MCF 10A (cell line): Measurements from ENCODE around the gene YDJC. TPM values are rescaled to one million over a fixed set of nuclear protein-coding genes. Genes with fewer than 3 reads are reported as not detected.

Experiments used
- BruUV-seq: library from RNA; stranded (reverse); fragments of 400-500 nt; replicated peaks from 2 replicates; lab custom pipeline; 2021; lab: Mats Ljungman, UMichigan
- CTCF ChIA-PET: fragments of 300-600 bp; sonication (Branson Sonifier 250); formaldehyde crosslinking; extraction: SDS; loops from one replicate; lab custom pipeline; 2021; ENCODE audit warnings: antibody characterized with exemption, inconsistent platforms; lab: Yijun Ruan, JAX
- POLR2A ChIA-PET: fragments of 300-600, 350-650 bp; sonication (Branson Sonifier 250); formaldehyde crosslinking; extraction: SDS; loops from one replicate; lab custom pipeline; 2020; ENCODE audit warnings: antibody characterized with exemption, inconsistent platforms; lab: Yijun Ruan, JAX
- DNase-seq: peaks from one replicate; pipeline ENCODE4 v3.0.0-alpha.2; 2018; ENCODE audit not compliant: unreplicated experiment
- H3K27ac Mint-ChIP-seq: one replicate; pipeline ENCODE4 v1.8.0; 2022; ENCODE audit warnings: mild to moderate bottlenecking, low read depth, mixed read lengths; ENCODE audit not compliant: unreplicated experiment
- H3K27me3 Mint-ChIP-seq: one replicate; pipeline ENCODE4 v1.8.0; 2022; ENCODE audit warnings: mixed read lengths; ENCODE audit not compliant: insufficient read depth, unreplicated experiment
- H3K36me3 Mint-ChIP-seq: one replicate; pipeline ENCODE4 v1.8.0; 2022; ENCODE audit warnings: mild to moderate bottlenecking, moderate library complexity, mixed read lengths; ENCODE audit not compliant: insufficient read depth, unreplicated experiment
- H3K4me1 Mint-ChIP-seq: one replicate; pipeline ENCODE4 v1.8.0; 2022; ENCODE audit warnings: mixed read lengths; ENCODE audit not compliant: insufficient read depth, unreplicated experiment
- H3K4me3 Mint-ChIP-seq: one replicate; pipeline ENCODE4 v1.8.0; 2022; ENCODE audit warnings: mild to moderate bottlenecking, moderate library complexity, mixed read lengths; ENCODE audit not compliant: unreplicated experiment
- H3K9me3 Mint-ChIP-seq: one replicate; pipeline ENCODE4 v1.8.0; 2022; ENCODE audit warnings: mixed read lengths; ENCODE audit not compliant: unreplicated experiment
- CTCF ChIP-seq: fragments of 200-600 bp; IDR thresholded peaks from one replicate; pipeline ENCODE4 v1.8.0; 2022; ENCODE audit warnings: antibody characterized with exemption, mild to moderate bottlenecking; ENCODE audit not compliant: unreplicated experiment
- intact Hi-C: fragments of 100-400 bp; cut with micrococcal nuclease; formaldehyde crosslinking; loops from 2 replicates; pipeline ENCODE4 v1.14.1; 2022
- total RNA-seq: library from RNA; stranded (reverse); gene quantifications from 2 replicates; pipeline ENCODE4 v1.2.3, GENCODE V29; 2022

Gene YDJC
- total RNA-seq, 1 experiment from 2014 or later: 83.5 TPM

- ChIA-PET POLR2A (interaction anchor here (0.6 to 4.6 kb wide), 12 partner anchors 9 to 528 kb away, joined by 3 to 80 read pairs (median 5); partner anchors contain the start of genes PPIL2, SDF2L1 and UBE2L3), CTCF (interaction anchor here (0.6 to 5.8 kb wide), 13 partner anchors 10 to 1059 kb away, joined by 3 to 69 read pairs (median 4); partner anchors contain the start of gene SDF2L1)
- peak overlapping the region; percentile 83 for H3K27ac Mint-ChIP-seq
- TF ChIP-seq CTCF: no peak
- DNase-seq: no peak
- H3K9me3 Mint-ChIP-seq: no peaks in the 10 kb centered on the region
- intact Hi-C loops: loop anchor here (1.0 kb wide), 1 partner anchor 14 kb away; the partner anchor contains the start of gene SDF2L1
- H3K36me3 Mint-ChIP-seq: peaks cover 51% of the 10 kb centered on the region
- BruUV-seq: no TSS peak
- no peaks in the 10 kb centered on the region for H3K27me3 Mint-ChIP-seq
- peak overlapping the region; percentile 86 for H3K4me3 Mint-ChIP-seq
- H3K4me1 Mint-ChIP-seq: peaks cover 16% of the 10 kb centered on the region
These were observed 1.2 kb downstream of the YDJC start for GRCh38 chr22:21628386-21629254.

DNA sequence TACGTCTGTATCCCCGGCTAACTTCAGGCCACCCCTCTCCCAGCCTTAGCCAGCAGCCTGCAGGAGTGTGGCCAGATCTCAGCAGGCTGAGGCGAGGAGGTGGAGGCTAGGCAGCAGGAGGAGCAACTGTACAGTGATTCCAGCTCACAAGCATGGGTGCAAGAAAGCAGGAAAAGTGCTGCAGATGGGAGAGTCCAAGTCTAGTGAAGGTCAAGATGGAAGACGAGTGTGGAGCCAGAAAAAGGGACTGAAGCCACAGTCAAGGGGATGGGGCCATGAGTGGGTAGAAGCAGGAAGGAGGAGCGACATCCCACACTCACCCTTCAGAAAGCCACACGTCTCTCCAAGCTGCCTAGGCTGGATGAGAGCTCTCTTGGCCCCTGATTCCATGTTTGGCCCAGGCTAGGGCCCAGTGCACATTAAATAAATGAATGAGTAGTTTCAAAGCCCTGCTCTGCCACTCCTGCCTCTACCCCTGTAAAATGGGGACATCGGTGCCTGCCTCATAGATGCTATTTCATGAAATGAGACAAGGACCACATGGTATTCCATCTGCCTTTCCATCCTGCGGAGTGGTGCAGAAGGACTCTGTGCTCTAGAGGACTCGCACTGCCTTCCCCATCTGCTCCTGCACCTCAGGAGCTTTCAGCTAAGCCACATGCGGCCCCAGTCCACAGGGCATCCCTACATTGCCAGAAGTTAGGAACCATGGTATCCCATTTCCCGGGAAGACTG lies 2.9 kb downstream of the YDJC start:
- H3K4me1 Mint-ChIP-seq: peaks cover 33% of the 10 kb centered on the region
- no peak for DNase-seq
- peak overlapping the region; percentile 86 for H3K4me3 Mint-ChIP-seq
- intact Hi-C loops: no loop called here
- peaks cover 68% of the 10 kb centered on the region for H3K36me3 Mint-ChIP-seq
- no peak for TF ChIP-seq CTCF
- ChIA-PET CTCF (interaction anchor here (0.6 to 5.8 kb wide), 4 partner anchors 12 to 844 kb away, joined by 4 to 69 read pairs (median 7); partner anchors contain the start of gene SDF2L1), POLR2A (interaction anchor here (0.6 to 4.6 kb wide), 3 partner anchors 10 to 39 kb away, joined by 3 to 80 read pairs (median 6); partner anchors contain the start of gene SDF2L1)
- H3K9me3 Mint-ChIP-seq: no peaks in the 10 kb centered on the region
- H3K27ac Mint-ChIP-seq: no peak overlapping the region
- H3K27me3 Mint-ChIP-seq: no peaks in the 10 kb centered on the region
- no TSS peak for BruUV-seq

- Mint-ChIP-seq H3K9me3 (no peaks in the 10 kb centered on the region), H3K27me3 (no peaks in the 10 kb centered on the region), H3K27ac (no peak overlapping the region), H3K4me3 (no peak overlapping the region), H3K36me3 (peaks cover 75% of the 10 kb centered on the region), H3K4me1 (peaks cover 34% of the 10 kb centered on the region)
- no TSS peak for BruUV-seq
- intact Hi-C loops: no loop called here
- ChIA-PET POLR2A (interaction anchor here (0.5 to 1.2 kb wide), 4 partner anchors 9 to 40 kb away, joined by 3 to 4 read pairs (median 3); partner anchors contain the start of gene SDF2L1), CTCF (interaction anchor here (0.6 to 2.6 kb wide), 3 partner anchors 13 to 843 kb away, joined by 4 to 10 read pairs (median 4); partner anchors contain the start of gene SDF2L1)
- DNase-seq: no peak
- no peak for TF ChIP-seq CTCF
These were observed 3.6 kb downstream of the YDJC start for GRCh38 chr22:21626073-21626734.
